Measurements from ENCODE around the gene ST3GAL6.
A peak's percentile ranks its signal among the peaks of the same experiment; 100 is the strongest.

ST3GAL6 gene

DNA sequence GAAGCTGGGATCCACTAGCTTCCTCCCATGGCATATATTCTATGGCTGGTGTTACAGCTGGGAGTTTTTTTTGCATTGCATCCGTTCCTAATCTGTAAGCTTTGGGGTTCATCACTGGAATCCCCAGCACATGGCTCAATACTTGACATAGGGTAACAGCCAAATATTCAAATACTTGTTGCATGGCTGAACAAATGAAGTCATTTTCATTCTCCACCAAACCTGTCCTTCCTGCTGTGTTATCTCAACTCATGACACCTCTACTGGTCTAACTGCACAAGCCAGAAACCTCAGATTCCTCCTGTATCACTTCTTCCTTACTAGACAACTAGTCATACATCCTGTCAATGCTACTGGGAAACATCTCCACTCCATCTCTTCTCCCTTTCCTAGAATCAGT is 43.4 kb downstream of the ST3GAL6 start:
- DNase-seq (ENCODE audit: low read depth) = no peak
- no peak overlapping the region for H3K4me3 ChIP-seq (ENCODE audit: low read depth, low read length)
- no peak for TF ChIP-seq CTCF (conservative IDR thresholded peaks at IDR 0.05; ENCODE audit: low read depth, low read length)

GRCh38 chr3:98807011-98807410 is 43.9 kb downstream of the ST3GAL6 start:
- H3K4me3 ChIP-seq (ENCODE audit: low read depth, low read length) = no peak overlapping the region
- no peak for TF ChIP-seq CTCF (conservative IDR thresholded peaks at IDR 0.05; ENCODE audit: low read depth, low read length)
- peak; percentile 73 for DNase-seq (ENCODE audit: low read depth)

DNA sequence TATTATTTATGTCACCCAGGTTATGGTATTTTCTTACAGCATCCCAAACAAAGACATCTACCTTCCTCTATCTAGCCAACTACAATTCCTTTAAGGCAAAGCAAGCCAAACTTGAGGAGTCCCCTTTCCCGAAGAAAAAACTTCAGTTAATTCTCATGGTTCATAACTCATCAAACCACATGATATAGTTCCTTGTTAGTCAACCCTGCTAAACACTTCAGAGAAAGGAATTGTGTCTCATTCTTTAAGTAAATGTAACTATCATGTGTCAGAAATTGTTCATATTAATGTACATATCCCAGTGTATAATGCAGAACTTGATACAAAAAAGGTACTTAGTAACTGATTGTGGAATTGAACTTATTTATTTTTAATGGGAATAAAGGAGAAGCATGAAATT is 44.4 kb downstream of the ST3GAL6 start:
- H3K4me3 ChIP-seq (ENCODE audit: low read depth, low read length) = no peak overlapping the region
- TF ChIP-seq CTCF (conservative IDR thresholded peaks at IDR 0.05; ENCODE audit: low read depth, low read length) = no peak
- DNase-seq (ENCODE audit: low read depth) = no peak

GRCh38 chr3:98808071-98808470 is 44.9 kb downstream of the ST3GAL6 start:
- no peak for TF ChIP-seq CTCF (conservative IDR thresholded peaks at IDR 0.05; ENCODE audit: low read depth, low read length)
- no peak overlapping the region for H3K4me3 ChIP-seq (ENCODE audit: low read depth, low read length)
- DNase-seq (ENCODE audit: low read depth) = no peak

DNA sequence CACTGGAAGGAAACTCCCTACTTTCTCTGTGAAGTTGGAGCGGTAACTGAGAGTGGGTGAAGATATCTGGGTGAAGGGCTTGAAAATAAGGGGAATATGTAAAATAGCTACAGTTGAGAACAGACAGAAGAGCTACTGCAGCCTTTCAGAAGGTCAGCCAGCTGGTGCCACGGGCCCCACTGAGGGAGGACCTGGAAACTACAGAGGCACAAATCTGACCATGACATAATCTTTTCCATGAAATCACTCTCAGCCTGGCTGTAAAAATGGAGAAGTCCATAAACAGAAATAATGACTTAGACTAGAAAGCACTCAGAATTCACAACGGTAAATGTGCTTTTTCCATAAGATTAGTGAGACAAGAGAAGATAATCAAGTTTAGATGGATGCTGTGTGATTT is 46.4 kb downstream of the ST3GAL6 start:
- TF ChIP-seq CTCF (conservative IDR thresholded peaks at IDR 0.05; ENCODE audit: low read depth, low read length) = no peak
- no peak overlapping the region for H3K4me3 ChIP-seq (ENCODE audit: low read depth, low read length)
- peak; percentile 53 for DNase-seq (ENCODE audit: low read depth)

DNA sequence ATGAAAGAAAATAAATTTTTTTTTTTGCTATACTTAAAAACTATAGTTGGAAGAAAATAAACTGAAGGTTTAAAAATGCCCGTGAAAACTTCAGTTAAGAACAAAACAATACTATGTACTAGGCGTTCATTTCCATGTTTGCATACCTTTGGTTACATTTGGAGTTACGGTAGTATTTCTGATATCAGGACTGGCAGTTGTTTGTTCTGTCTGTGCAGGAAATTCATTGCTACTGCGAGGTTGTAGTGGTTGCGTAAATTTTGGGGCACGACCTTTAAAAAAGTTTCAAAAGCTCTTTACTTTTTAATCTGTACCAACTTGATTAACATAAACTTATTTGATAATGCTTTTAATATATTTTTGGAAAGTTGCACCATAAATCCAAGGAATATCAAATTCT is 47.9 kb downstream of the ST3GAL6 start:
- H3K4me3 ChIP-seq (ENCODE audit: low read depth, low read length) = no peak overlapping the region
- TF ChIP-seq CTCF (conservative IDR thresholded peaks at IDR 0.05; ENCODE audit: low read depth, low read length) = no peak
- peak; percentile 54 for DNase-seq (ENCODE audit: low read depth)

DNA sequence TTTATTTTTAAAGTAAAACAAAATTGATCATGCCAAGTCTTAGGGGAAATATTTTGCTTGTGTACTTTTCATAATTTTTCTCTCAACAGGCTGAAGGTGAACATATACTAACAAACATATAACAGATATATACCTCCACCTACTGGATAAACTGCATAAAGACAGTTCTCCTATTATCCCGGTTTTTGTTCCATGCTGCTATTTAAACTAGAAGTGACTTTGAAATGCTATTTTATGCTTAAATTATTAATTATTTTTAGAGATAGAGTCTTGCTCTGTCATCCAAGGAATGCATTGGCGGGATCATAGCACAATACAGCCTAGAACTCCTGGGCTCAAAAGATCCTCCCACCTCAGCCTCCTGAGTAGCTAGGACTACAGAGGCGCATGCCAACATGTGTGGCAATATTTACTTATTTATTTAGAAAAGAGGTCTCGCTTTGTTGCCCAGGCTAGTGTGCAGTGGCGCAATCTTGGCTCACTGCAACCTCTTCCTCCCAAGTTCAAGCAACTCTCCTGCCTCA is 49.8 kb downstream of the ST3GAL6 start:
- TF ChIP-seq CTCF (conservative IDR thresholded peaks at IDR 0.05; ENCODE audit: low read depth, low read length) = peak; percentile 51
- H3K4me3 ChIP-seq (ENCODE audit: low read depth, low read length) = no peak overlapping the region
- DNase-seq (ENCODE audit: low read depth) = peak; percentile 72

All from choroid plexus epithelial cell (primary cell).